Adrenal gland (tissue), 12 donors: Measurements from ENCODE around the gene NF1. TPM values are rescaled to one million over a fixed set of nuclear protein-coding genes. Genes with fewer than 3 reads are reported as not detected.

ENCODE experiments used
- DNase-seq, 7 donors: peaks; one replicate each; pipeline ENCODE4 v3.0.0-alpha.2; 2019 to 2020
- H3K27ac ChIP-seq, 5 donors: fragments of 200-600 bp; sonication (generic) in 4 of 5; 1 replicate in 3 of 5; 2 replicates in 2 of 5; pipeline versions ENCODE4 v1.5.1 to v1.8.0; 2016 to 2020; ENCODE audit warnings: mild to moderate bottlenecking in 1 of 5
- H3K27me3 ChIP-seq: fragments of 200-600 bp; 2 replicates; pipeline ENCODE4 v1.8.0; 2021
- H3K36me3 ChIP-seq, 2 donors: fragments of 200-600 bp; replicated peaks in 1 of 2; 1 replicate in 1 of 2; 2 replicates in 1 of 2; pipeline versions ENCODE4 v1.5.1 to v1.8.0; 2018 to 2022
- H3K4me1 ChIP-seq, 2 donors: fragments of 200-600 bp; replicated peaks in 1 of 2; 1 replicate in 1 of 2; 2 replicates in 1 of 2; pipeline versions ENCODE4 v1.5.1 to v1.8.0; 2018 to 2021
- H3K4me3 ChIP-seq, 4 donors: fragments of 200-600 bp; sonication (generic) in 3 of 4; one replicate each; pipeline ENCODE4 v1.5.1; 2016 to 2018
- H3K9me3 ChIP-seq, 3 donors: fragments of 200-600 bp; sonication (generic) in 1 of 3; replicated peaks in 1 of 3; 1 replicate in 2 of 3; 2 replicates in 1 of 3; pipeline versions ENCODE4 v1.5.1 to v1.8.0; 2016 to 2021
- POLR2A ChIP-seq, 2 donors: fragments of 450-650 bp; IDR thresholded peaks; one replicate each; pipeline ENCODE4 v1.6.1; 2017; ENCODE audit warnings: antibody characterized with exemption in 2 of 2, mild to moderate bottlenecking in 2 of 2, moderate library complexity in 1 of 2
- WGBS, 4 donors: extraction: QIAGEN DNeasy Blood & Tissue Kit in 2 of 4; methylation state at CpG; one replicate each; pipeline versions ENCODE4 v1.1.5 to v1.1.7; 2013 to 2017; 5-methylcytosine and 5-hydroxymethylcytosine counted together
- intact Hi-C, 2 donors: fragments of 100-400 bp; cut with DNase I; formaldehyde crosslinking; loops; one replicate each; pipeline versions ENCODE4 v1.14.1 to v1.15.0; 2022 to 2023
- polyA plus RNA-seq, 3 donors: library from polyadenylated mRNA; stranded (reverse); fragments of 200-250 nt in 2 of 3; fragments of 350-450 nt in 1 of 3; fragmentation: Illumina TruSeq in 1 of 3; extraction: RNeasy Lipid Tissue Mini Kit (QIAGEN cat#74804) in 1 of 3; gene quantifications; one replicate each; pipeline ENCODE4 v1.2.3, GENCODE V29; 2013 to 2014
- total RNA-seq, 9 donors: library from RNA; depleted of rRNA in 4 of 9; stranded (reverse); fragments of >200 nt in 4 of 9; fragments of 120-200 nt in 1 of 9; fragmentation: NEBNext Ultra II Directional in 1 of 9; extraction: Animal tissue kit (Norgen Biotek cat#: 25700) in 1 of 9; gene quantifications; one replicate each; pipeline versions ENCODE4 v1.1.0 to v1.2.4, GENCODE V29; 2013 to 2023
- TF ChIP-seq, protein P1 (sequence below), 6 experiments: fragments of 450-650 bp in 4 of 6; fragments of 200-600 bp in 2 of 6; sonication (generic) in 1 of 6; IDR thresholded peaks; 1 replicate in 5 of 6; 2 replicates in 1 of 6; pipeline versions ENCODE4 v1.5.1 to v1.8.0; 2016 to 2021; ENCODE audit warnings: antibody characterized with exemption in 6 of 6, mild to moderate bottlenecking in 2 of 6, moderate library complexity in 1 of 6
- donor health status: healthy with polysubstance abuse.
- donor health status: Bipolar disorder and iron deficiency.
- donor health status: DM: yes; HTN: yes; CAD: no.
- donor health status: DM: no; HTN: no; CAD: no.
- donor health status: DM: no; HTN: no; CAD: no.
- donor health status: DM: yes; HTN: yes; CAD: no.

The NF1 gene
- total and polyA plus RNA-seq, 12 donors, result 8.8 to 91.3 (median 53.5) TPM

DNA sequence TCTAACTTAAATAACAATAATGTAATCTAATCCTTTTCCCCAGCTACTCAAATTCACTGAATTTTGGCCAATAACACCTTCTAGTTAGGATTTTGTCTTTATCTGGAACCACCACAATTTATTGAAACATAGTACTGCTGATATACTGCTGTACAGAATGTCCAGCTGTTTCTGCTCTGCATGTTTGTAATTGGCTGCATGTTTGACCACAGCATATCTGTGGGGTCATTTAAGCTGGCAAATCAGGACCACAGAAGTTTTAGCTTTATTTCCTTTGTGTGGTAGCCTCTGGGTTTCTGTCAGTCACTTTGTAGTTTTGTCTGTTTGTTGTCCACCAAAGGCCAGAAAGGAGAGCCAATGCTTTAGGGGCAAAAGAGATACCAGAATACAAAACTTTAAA lies 274.5 kb downstream of the NF1 start:
- H3K4me3 ChIP-seq, result no peak overlapping the region
- intact Hi-C loops, result no loop called here
- H3K27me3 ChIP-seq, result no peaks in the 10 kb centered on the region
- no peak for DNase-seq
- H3K9me3 ChIP-seq, result no peaks in the 10 kb centered on the region
- H3K36me3 ChIP-seq, result peaks cover 0 to 11% of the 10 kb centered on the region in 2 donors
- TF ChIP-seq, protein P1, sequence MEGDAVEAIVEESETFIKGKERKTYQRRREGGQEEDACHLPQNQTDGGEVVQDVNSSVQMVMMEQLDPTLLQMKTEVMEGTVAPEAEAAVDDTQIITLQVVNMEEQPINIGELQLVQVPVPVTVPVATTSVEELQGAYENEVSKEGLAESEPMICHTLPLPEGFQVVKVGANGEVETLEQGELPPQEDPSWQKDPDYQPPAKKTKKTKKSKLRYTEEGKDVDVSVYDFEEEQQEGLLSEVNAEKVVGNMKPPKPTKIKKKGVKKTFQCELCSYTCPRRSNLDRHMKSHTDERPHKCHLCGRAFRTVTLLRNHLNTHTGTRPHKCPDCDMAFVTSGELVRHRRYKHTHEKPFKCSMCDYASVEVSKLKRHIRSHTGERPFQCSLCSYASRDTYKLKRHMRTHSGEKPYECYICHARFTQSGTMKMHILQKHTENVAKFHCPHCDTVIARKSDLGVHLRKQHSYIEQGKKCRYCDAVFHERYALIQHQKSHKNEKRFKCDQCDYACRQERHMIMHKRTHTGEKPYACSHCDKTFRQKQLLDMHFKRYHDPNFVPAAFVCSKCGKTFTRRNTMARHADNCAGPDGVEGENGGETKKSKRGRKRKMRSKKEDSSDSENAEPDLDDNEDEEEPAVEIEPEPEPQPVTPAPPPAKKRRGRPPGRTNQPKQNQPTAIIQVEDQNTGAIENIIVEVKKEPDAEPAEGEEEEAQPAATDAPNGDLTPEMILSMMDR (IDR thresholded peaks at IDR 0.05), result no peak
- no peak for TF ChIP-seq POLR2A (IDR thresholded peaks at IDR 0.05)
- no peak overlapping the region for H3K27ac ChIP-seq
- H3K4me1 ChIP-seq, result peaks cover 0 to 31% of the 10 kb centered on the region in 2 donors

DNA sequence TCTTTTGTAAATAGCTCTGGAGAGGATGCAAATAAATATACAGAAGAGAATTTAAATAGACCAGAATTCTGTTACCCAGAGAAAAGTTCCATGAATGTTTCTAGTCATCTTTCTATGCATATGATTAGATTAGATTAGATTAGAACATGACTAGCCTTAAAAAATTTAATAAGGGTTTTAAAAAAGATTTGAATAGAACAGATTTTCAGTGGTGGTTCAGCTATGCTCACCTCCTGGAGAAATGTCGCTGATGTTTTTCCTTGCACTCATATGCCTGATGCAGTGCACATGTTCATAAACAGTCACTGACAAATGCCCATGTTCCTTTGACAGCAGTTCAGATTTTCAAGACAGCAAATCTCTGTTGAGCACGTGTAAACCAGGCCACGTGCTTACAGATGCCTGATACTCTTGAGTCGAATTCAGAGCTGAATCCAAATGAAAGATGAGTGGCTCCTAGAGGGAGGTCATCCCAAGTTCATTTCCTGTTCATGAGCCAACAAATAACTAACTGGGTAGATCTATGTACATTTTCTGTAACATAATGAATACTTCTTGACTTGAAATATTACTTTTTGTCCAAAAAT lies 276.8 kb downstream of the NF1 start:
- intact Hi-C loops, result loop anchor here in 1 of 2 donors (10.0 kb wide), 1 partner anchor 137 kb away; no protein-coding TSS in a partner anchor
- no peak for TF ChIP-seq POLR2A (IDR thresholded peaks at IDR 0.05)
- TF ChIP-seq, protein P1 (IDR thresholded peaks at IDR 0.05), result no peak
- peaks cover 0 to 31% of the 10 kb centered on the region in 2 donors for H3K4me1 ChIP-seq
- no peaks in the 10 kb centered on the region for H3K9me3 ChIP-seq
- no peak overlapping the region for H3K27ac ChIP-seq
- no peak overlapping the region for H3K4me3 ChIP-seq
- no peak for DNase-seq
- H3K27me3 ChIP-seq, result no peaks in the 10 kb centered on the region
- peaks cover 0 to 13% of the 10 kb centered on the region in 2 donors for H3K36me3 ChIP-seq
- WGBS, 4 donors, result 57 to 65% (median 58%) methylated on average over 4 of the region's 4 CpGs

DNA sequence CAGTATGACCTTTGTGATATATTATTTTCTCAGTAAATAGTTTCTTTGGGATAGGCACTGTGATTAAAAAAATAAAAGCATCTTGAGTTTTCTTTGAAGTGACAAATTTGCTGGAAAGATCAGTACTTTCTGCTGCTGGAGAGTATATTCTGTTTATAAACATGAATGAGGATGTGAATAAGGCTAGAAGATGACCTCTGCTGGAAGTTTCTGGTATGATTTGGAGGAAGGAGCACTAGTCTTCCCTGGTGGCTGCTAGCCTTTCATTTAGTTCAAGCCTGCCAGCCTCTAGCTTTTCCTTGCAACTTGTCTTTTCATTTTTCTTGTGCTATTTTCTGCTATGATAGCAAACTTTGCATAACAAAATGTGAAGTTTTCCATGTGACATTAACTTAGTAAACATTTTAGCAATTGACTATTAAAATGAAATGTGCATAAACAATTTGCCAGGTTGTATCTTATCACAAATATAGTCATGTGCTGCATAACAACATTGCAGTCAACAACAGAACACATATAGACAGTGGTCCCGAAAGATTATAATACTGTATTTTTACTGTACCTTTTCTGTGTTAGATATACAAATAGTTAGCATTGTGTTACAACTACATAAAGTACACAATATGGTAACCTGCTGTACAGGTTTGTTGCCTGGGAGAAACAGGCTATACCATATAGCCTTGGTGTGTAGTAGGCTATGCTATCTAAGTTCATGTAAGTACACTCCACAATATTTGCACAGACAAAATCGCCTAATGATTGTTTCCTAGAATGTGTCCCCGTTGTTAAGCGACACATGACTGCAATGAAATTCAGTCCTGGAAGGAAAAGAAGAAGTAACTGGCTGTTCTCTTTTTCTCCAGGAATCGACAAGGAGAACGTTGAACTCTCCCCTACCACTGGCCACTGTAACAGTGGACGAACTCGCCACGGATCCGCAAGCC lies 278.6 kb downstream of the NF1 start:
- Histone ChIP-seq H3K27me3 (no peaks in the 10 kb centered on the region), H3K27ac (peak overlapping the region in 1 of 5 donors; percentile 53), H3K36me3 (peaks cover 0 to 9% of the 10 kb centered on the region in 2 donors), H3K4me1 (peaks cover 0 to 31% of the 10 kb centered on the region in 2 donors), H3K9me3 (no peaks in the 10 kb centered on the region), H3K4me3 (no peak overlapping the region)
- peak in 2 of 7 donors; percentile 14 to 32 for DNase-seq
- 77 to 91% (median 82%) methylated on average over 10 of the region's 10 CpGs for WGBS, 4 donors
- intact Hi-C loops, result loop anchor here in 1 of 2 donors (10.0 kb wide), 1 partner anchor 139 kb away; no protein-coding TSS in a partner anchor
- no peak for TF ChIP-seq POLR2A (IDR thresholded peaks at IDR 0.05)
- TF ChIP-seq, protein P1 (IDR thresholded peaks at IDR 0.05), result peak; percentile 39 to 70 (median 60)

DNA sequence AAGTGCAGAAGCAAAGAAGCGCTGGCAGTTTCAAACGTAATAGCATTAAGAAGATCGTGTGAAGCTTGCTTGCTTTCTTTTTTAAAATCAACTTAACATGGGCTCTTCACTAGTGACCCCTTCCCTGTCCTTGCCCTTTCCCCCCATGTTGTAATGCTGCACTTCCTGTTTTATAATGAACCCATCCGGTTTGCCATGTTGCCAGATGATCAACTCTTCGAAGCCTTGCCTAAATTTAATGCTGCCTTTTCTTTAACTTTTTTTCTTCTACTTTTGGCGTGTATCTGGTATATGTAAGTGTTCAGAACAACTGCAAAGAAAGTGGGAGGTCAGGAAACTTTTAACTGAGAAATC lies 279.3 kb downstream of the NF1 start:
- 71 to 77% (median 75%) methylated on average over 6 of the region's 6 CpGs for WGBS, 4 donors
- no peaks in the 10 kb centered on the region for H3K27me3 ChIP-seq
- H3K4me1 ChIP-seq, result peaks cover 0 to 31% of the 10 kb centered on the region in 2 donors
- peaks cover 0 to 9% of the 10 kb centered on the region in 2 donors for H3K36me3 ChIP-seq
- peak overlapping the region in 1 of 5 donors; percentile 53 for H3K27ac ChIP-seq
- H3K9me3 ChIP-seq, result no peaks in the 10 kb centered on the region
- no peak overlapping the region for H3K4me3 ChIP-seq
- DNase-seq, result no peak
- TF ChIP-seq, protein P1 (IDR thresholded peaks at IDR 0.05), result no peak
- TF ChIP-seq POLR2A (IDR thresholded peaks at IDR 0.05), result no peak
- intact Hi-C loops, result loop anchor here in 1 of 2 donors (10.0 kb wide), 1 partner anchor 139 kb away; no protein-coding TSS in a partner anchor
